Measurements from ENCODE around the gene AMMECR1L.

DNA sequence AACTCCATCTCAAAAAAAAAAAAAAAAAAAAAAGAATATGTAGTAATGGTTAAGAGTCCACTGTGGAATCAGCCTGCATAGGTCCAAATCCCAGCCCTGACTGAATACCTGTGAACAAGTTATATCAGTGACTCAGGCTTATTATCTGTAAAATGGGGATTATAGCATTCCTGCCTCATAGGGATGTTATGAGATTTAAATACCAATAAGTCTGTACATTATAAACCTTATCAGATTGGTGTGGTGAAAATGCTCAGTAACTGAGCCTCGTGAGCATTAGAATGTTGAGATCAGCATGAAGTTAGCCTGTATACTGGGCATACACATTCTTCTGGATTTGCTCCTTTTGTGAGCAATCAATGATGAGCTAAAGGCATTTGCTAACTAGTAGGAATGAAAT, 3.0 kb upstream of the AMMECR1L start:
- TF ChIP-seq CTCF (IDR thresholded peaks at IDR 0.05) (no peak), POLR2A (IDR thresholded peaks at IDR 0.05) (no peak)
